ENCODE results near the gene SLC25A30. TPM values are rescaled to one million over a fixed set of nuclear protein-coding genes. Genes with fewer than 3 reads are reported as not detected.

Gene SLC25A30
- total and polyA plus RNA-seq, 2 donors = 2.9 to 5.9 TPM

- WGBS = 100% methylated on average over 1 of the region's 1 CpG
- Histone ChIP-seq H3K27ac (ENCODE audit: low read depth in 1 of 2, low read length in 1 of 2) (no peak overlapping the region), H3K4me1 (ENCODE audit: control insufficient read depth in 2 of 2, insufficient read depth in 2 of 2, low read length in 2 of 2) (no peaks in the 10 kb centered on the region), H3K4me3 (ENCODE audit: low read length in 2 of 2) (no peak overlapping the region), H3K9me3 (ENCODE audit: control insufficient read depth in 2 of 2, insufficient read depth in 1 of 2, low read length in 1 of 2) (no peaks in the 10 kb centered on the region), H3K36me3 (ENCODE audit: control insufficient read depth in 2 of 2, insufficient read depth in 2 of 2, low read length in 1 of 2) (no peaks in the 10 kb centered on the region), H3K27me3 (ENCODE audit: control insufficient read depth in 2 of 2, insufficient read depth in 1 of 2, low read length in 1 of 2) (no peaks in the 10 kb centered on the region)
- DNase-seq (ENCODE audit: low read depth in 6 of 9, low spot score in 9 of 9) = no peak
Observed at GRCh38 chr13:45448965-45449559, 30.9 kb upstream of the SLC25A30 start.

GRCh38 chr13:45447050-45447661 is 29.0 kb upstream of the SLC25A30 start:
- Histone ChIP-seq H3K27me3 (ENCODE audit: control insufficient read depth in 2 of 2, insufficient read depth in 1 of 2, low read length in 1 of 2) (no peaks in the 10 kb centered on the region), H3K4me1 (ENCODE audit: control insufficient read depth in 2 of 2, insufficient read depth in 2 of 2, low read length in 2 of 2) (no peaks in the 10 kb centered on the region), H3K27ac (ENCODE audit: low read depth in 1 of 2, low read length in 1 of 2) (no peak overlapping the region), H3K9me3 (ENCODE audit: control insufficient read depth in 2 of 2, insufficient read depth in 1 of 2, low read length in 1 of 2) (no peaks in the 10 kb centered on the region), H3K4me3 (ENCODE audit: low read length in 2 of 2) (no peak overlapping the region), H3K36me3 (ENCODE audit: control insufficient read depth in 2 of 2, insufficient read depth in 2 of 2, low read length in 1 of 2) (no peaks in the 10 kb centered on the region)
- no peak for DNase-seq (ENCODE audit: low read depth in 6 of 9, low spot score in 9 of 9)
- 95% methylated on average over 9 of the region's 9 CpGs for WGBS

- WGBS = 96% methylated on average over 7 of the region's 7 CpGs
- no peak for DNase-seq (ENCODE audit: low read depth in 6 of 9, low spot score in 9 of 9)
Observed at GRCh38 chr13:45446181-45446580, 28.0 kb upstream of the SLC25A30 start.

GRCh38 chr13:45445053-45445452 is 26.9 kb upstream of the SLC25A30 start:
- DNase-seq (ENCODE audit: low read depth in 6 of 9, low spot score in 9 of 9) = no peak
- no peak overlapping the region for H3K27ac ChIP-seq (ENCODE audit: low read depth in 1 of 2, low read length in 1 of 2)
- H3K4me3 ChIP-seq (ENCODE audit: low read length in 2 of 2) = no peak overlapping the region
- no peaks in the 10 kb centered on the region for H3K27me3 ChIP-seq (ENCODE audit: control insufficient read depth in 2 of 2, insufficient read depth in 1 of 2, low read length in 1 of 2)
- WGBS = 93% methylated on average over 6 of the region's 6 CpGs
- no peaks in the 10 kb centered on the region for H3K36me3 ChIP-seq (ENCODE audit: control insufficient read depth in 2 of 2, insufficient read depth in 2 of 2, low read length in 1 of 2)
- no peaks in the 10 kb centered on the region for H3K4me1 ChIP-seq (ENCODE audit: control insufficient read depth in 2 of 2, insufficient read depth in 2 of 2, low read length in 2 of 2)
- H3K9me3 ChIP-seq (ENCODE audit: control insufficient read depth in 2 of 2, insufficient read depth in 1 of 2, low read length in 1 of 2) = no peaks in the 10 kb centered on the region

More at GRCh38 chr13:45446181-45446580, 28.0 kb upstream of the SLC25A30 start:
- no peaks in the 10 kb centered on the region for H3K36me3 ChIP-seq (ENCODE audit: control insufficient read depth in 2 of 2, insufficient read depth in 2 of 2, low read length in 1 of 2)
- no peak overlapping the region for H3K27ac ChIP-seq (ENCODE audit: low read depth in 1 of 2, low read length in 1 of 2)
- H3K4me1 ChIP-seq (ENCODE audit: control insufficient read depth in 2 of 2, insufficient read depth in 2 of 2, low read length in 2 of 2) = no peaks in the 10 kb centered on the region
- no peaks in the 10 kb centered on the region for H3K9me3 ChIP-seq (ENCODE audit: control insufficient read depth in 2 of 2, insufficient read depth in 1 of 2, low read length in 1 of 2)
- no peak overlapping the region for H3K4me3 ChIP-seq (ENCODE audit: low read length in 2 of 2)
- no peaks in the 10 kb centered on the region for H3K27me3 ChIP-seq (ENCODE audit: control insufficient read depth in 2 of 2, insufficient read depth in 1 of 2, low read length in 1 of 2)

- Histone ChIP-seq H3K9me3 (ENCODE audit: control insufficient read depth in 2 of 2, insufficient read depth in 1 of 2, low read length in 1 of 2) (no peaks in the 10 kb centered on the region), H3K27ac (ENCODE audit: low read depth in 1 of 2, low read length in 1 of 2) (peak overlapping the region in 1 of 2 donors; percentile 13), H3K36me3 (ENCODE audit: control insufficient read depth in 2 of 2, insufficient read depth in 2 of 2, low read length in 1 of 2) (no peaks in the 10 kb centered on the region), H3K4me3 (ENCODE audit: low read length in 2 of 2) (no peak overlapping the region), H3K27me3 (ENCODE audit: control insufficient read depth in 2 of 2, insufficient read depth in 1 of 2, low read length in 1 of 2) (no peaks in the 10 kb centered on the region), H3K4me1 (ENCODE audit: control insufficient read depth in 2 of 2, insufficient read depth in 2 of 2, low read length in 2 of 2) (no peaks in the 10 kb centered on the region)
- WGBS = 13% methylated on average over 2 of the region's 2 CpGs
- DNase-seq (ENCODE audit: low read depth in 6 of 9, low spot score in 9 of 9) = no peak
Observed at GRCh38 chr13:45441633-45442032, 23.5 kb upstream of the SLC25A30 start.

- Histone ChIP-seq H3K36me3 (ENCODE audit: control insufficient read depth in 2 of 2, insufficient read depth in 2 of 2, low read length in 1 of 2) (no peaks in the 10 kb centered on the region), H3K4me1 (ENCODE audit: control insufficient read depth in 2 of 2, insufficient read depth in 2 of 2, low read length in 2 of 2) (no peaks in the 10 kb centered on the region), H3K27me3 (ENCODE audit: control insufficient read depth in 2 of 2, insufficient read depth in 1 of 2, low read length in 1 of 2) (no peaks in the 10 kb centered on the region), H3K9me3 (ENCODE audit: control insufficient read depth in 2 of 2, insufficient read depth in 1 of 2, low read length in 1 of 2) (no peaks in the 10 kb centered on the region), H3K27ac (ENCODE audit: low read depth in 1 of 2, low read length in 1 of 2) (no peak overlapping the region), H3K4me3 (ENCODE audit: low read length in 2 of 2) (no peak overlapping the region)
- no peak for DNase-seq (ENCODE audit: low read depth in 6 of 9, low spot score in 9 of 9)
- WGBS = 90% methylated on average over 3 of the region's 3 CpGs
Observed at GRCh38 chr13:45439781-45440462, 21.7 kb upstream of the SLC25A30 start.

- no peak overlapping the region for H3K27ac ChIP-seq (ENCODE audit: low read depth in 1 of 2, low read length in 1 of 2)
- no peaks in the 10 kb centered on the region for H3K9me3 ChIP-seq (ENCODE audit: control insufficient read depth in 2 of 2, insufficient read depth in 1 of 2, low read length in 1 of 2)
- no peak for DNase-seq (ENCODE audit: low read depth in 6 of 9, low spot score in 9 of 9)
- 98% methylated on average over 4 of the region's 4 CpGs for WGBS
- no peaks in the 10 kb centered on the region for H3K27me3 ChIP-seq (ENCODE audit: control insufficient read depth in 2 of 2, insufficient read depth in 1 of 2, low read length in 1 of 2)
- no peak overlapping the region for H3K4me3 ChIP-seq (ENCODE audit: low read length in 2 of 2)
- no peaks in the 10 kb centered on the region for H3K4me1 ChIP-seq (ENCODE audit: control insufficient read depth in 2 of 2, insufficient read depth in 2 of 2, low read length in 2 of 2)
- H3K36me3 ChIP-seq (ENCODE audit: control insufficient read depth in 2 of 2, insufficient read depth in 2 of 2, low read length in 1 of 2) = no peaks in the 10 kb centered on the region
Observed at GRCh38 chr13:45439008-45439407, 20.8 kb upstream of the SLC25A30 start.

GRCh38 chr13:45437947-45438346 is 19.8 kb upstream of the SLC25A30 start:
- 96% methylated on average over 4 of the region's 4 CpGs for WGBS

GRCh38 chr13:45436953-45437352 is 18.8 kb upstream of the SLC25A30 start:
- no peaks in the 10 kb centered on the region for H3K36me3 ChIP-seq (ENCODE audit: control insufficient read depth in 2 of 2, insufficient read depth in 2 of 2, low read length in 1 of 2)
- H3K4me1 ChIP-seq (ENCODE audit: control insufficient read depth in 2 of 2, insufficient read depth in 2 of 2, low read length in 2 of 2) = no peaks in the 10 kb centered on the region
- WGBS = 98% methylated on average over 4 of the region's 4 CpGs

More at GRCh38 chr13:45437947-45438346, 19.8 kb upstream of the SLC25A30 start:
- no peak overlapping the region for H3K4me3 ChIP-seq (ENCODE audit: low read length in 2 of 2)
- H3K9me3 ChIP-seq (ENCODE audit: control insufficient read depth in 2 of 2, insufficient read depth in 1 of 2, low read length in 1 of 2) = no peaks in the 10 kb centered on the region
- no peaks in the 10 kb centered on the region for H3K36me3 ChIP-seq (ENCODE audit: control insufficient read depth in 2 of 2, insufficient read depth in 2 of 2, low read length in 1 of 2)
- no peaks in the 10 kb centered on the region for H3K27me3 ChIP-seq (ENCODE audit: control insufficient read depth in 2 of 2, insufficient read depth in 1 of 2, low read length in 1 of 2)
- DNase-seq (ENCODE audit: low read depth in 6 of 9, low spot score in 9 of 9) = no peak
- no peak overlapping the region for H3K27ac ChIP-seq (ENCODE audit: low read depth in 1 of 2, low read length in 1 of 2)
- H3K4me1 ChIP-seq (ENCODE audit: control insufficient read depth in 2 of 2, insufficient read depth in 2 of 2, low read length in 2 of 2) = no peaks in the 10 kb centered on the region

More at GRCh38 chr13:45436953-45437352, 18.8 kb upstream of the SLC25A30 start:
- no peaks in the 10 kb centered on the region for H3K9me3 ChIP-seq (ENCODE audit: control insufficient read depth in 2 of 2, insufficient read depth in 1 of 2, low read length in 1 of 2)
- H3K4me3 ChIP-seq (ENCODE audit: low read length in 2 of 2) = no peak overlapping the region
- H3K27ac ChIP-seq (ENCODE audit: low read depth in 1 of 2, low read length in 1 of 2) = no peak overlapping the region
- H3K27me3 ChIP-seq (ENCODE audit: control insufficient read depth in 2 of 2, insufficient read depth in 1 of 2, low read length in 1 of 2) = no peaks in the 10 kb centered on the region
- DNase-seq (ENCODE audit: low read depth in 6 of 9, low spot score in 9 of 9) = no peak

Data from thymus (tissue), 11 donors.